ENCODE data around the gene ELP6.

DNA sequence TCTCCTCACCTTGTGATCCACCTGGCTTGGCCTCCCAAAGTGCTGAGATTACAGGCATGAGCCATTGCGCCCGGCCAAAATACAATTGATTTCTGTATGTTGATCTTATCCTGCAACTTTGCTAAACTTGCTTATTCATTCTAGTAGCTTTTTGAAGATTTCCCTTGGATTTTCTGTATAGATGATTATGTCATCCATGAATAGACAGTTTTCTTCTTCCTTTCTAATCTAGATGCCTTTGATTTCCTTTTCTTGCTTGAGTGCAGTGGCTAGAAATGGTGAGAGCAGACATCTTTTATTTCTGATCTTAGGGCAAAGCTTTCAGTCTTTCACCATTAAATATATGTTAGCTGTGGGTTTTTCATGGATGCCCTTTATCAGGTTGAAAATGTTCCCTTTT, 4.4 kb upstream of the ELP6 start:
- TF ChIP-seq, protein P1, sequence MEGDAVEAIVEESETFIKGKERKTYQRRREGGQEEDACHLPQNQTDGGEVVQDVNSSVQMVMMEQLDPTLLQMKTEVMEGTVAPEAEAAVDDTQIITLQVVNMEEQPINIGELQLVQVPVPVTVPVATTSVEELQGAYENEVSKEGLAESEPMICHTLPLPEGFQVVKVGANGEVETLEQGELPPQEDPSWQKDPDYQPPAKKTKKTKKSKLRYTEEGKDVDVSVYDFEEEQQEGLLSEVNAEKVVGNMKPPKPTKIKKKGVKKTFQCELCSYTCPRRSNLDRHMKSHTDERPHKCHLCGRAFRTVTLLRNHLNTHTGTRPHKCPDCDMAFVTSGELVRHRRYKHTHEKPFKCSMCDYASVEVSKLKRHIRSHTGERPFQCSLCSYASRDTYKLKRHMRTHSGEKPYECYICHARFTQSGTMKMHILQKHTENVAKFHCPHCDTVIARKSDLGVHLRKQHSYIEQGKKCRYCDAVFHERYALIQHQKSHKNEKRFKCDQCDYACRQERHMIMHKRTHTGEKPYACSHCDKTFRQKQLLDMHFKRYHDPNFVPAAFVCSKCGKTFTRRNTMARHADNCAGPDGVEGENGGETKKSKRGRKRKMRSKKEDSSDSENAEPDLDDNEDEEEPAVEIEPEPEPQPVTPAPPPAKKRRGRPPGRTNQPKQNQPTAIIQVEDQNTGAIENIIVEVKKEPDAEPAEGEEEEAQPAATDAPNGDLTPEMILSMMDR (IDR thresholded peaks at IDR 0.05; ENCODE audit: poor library complexity): no peak
- TF ChIP-seq EZH2 (IDR thresholded peaks at IDR 0.05; ENCODE audit: borderline replicate concordance) (no peak), EZH2phosphoT487 (IDR thresholded peaks at IDR 0.05; ENCODE audit: low read depth, severe bottlenecking, unreplicated experiment) (no peak)
